ENCODE results near the gene PRIMA1. TPM values are rescaled to one million over a fixed set of nuclear protein-coding genes. Genes with fewer than 3 reads are reported as not detected.

PRIMA1 gene
- total and polyA plus RNA-seq, 2 experiments from 2014 or later, result 2.1 to 3.5 TPM

- Mint-ChIP-seq H3K36me3 (ENCODE audit: low read depth) (no peaks in the 10 kb centered on the region), H3K27ac (no peak overlapping the region), H3K4me3 (no peak overlapping the region), H3K4me1 (peaks cover 4% of the 10 kb centered on the region), H3K9me3 (peaks cover 3% of the 10 kb centered on the region; the same call in 1 of the 3 replicates), H3K27me3 (ENCODE audit: insufficient read depth, low read depth, poor library complexity) (peaks cover 7% of the 10 kb centered on the region)
- H3K27ac ChIP-seq (ENCODE audit: low read depth), result no peak overlapping the region
- peaks cover 2% of the 10 kb centered on the region; the same call in 1 of the 2 replicates for H3K9me2 ChIP-seq (ENCODE audit: insufficient read depth)
- H4K20me1 ChIP-seq (replicated peaks; ENCODE audit: insufficient read depth), result no peaks in the 10 kb centered on the region
- H3K4me1 ChIP-seq (ENCODE audit: insufficient read depth), result no peaks in the 10 kb centered on the region
- no peak for ATAC-seq
- no peak for DNase-seq (ENCODE audit: low spot score)
- TF ChIP-seq EZH2phosphoT487 (IDR thresholded peaks at IDR 0.05; ENCODE audit: unreplicated experiment) (no peak), REST (IDR thresholded peaks at IDR 0.05; ENCODE audit: unreplicated experiment) (no peak), STAT1 (IDR thresholded peaks at IDR 0.05; ENCODE audit: unreplicated experiment) (no peak), CTCF (conservative IDR thresholded peaks at IDR 0.05; ENCODE audit: low read depth in 2 of 2) (no peak), POLR2AphosphoS5 (IDR thresholded peaks at IDR 0.05; ENCODE audit: low read depth) (no peak), NANOG (IDR thresholded peaks at IDR 0.05; ENCODE audit: borderline replicate concordance) (no peak), ZNF462 (CRISPR knock-in tag; IDR thresholded peaks at IDR 0.05) (no peak), ETS1 (IDR thresholded peaks at IDR 0.05) (no peak), ZNF114 (CRISPR knock-in tag; IDR thresholded peaks at IDR 0.05) (no peak), ZNF331 (CRISPR knock-in tag; IDR thresholded peaks at IDR 0.05; ENCODE audit: low read depth) (no peak), JUNB (IDR thresholded peaks at IDR 0.05; ENCODE audit: unreplicated experiment) (no peak), CREB1 (CRISPR knock-in tag; IDR thresholded peaks at IDR 0.05; ENCODE audit: low read depth) (no peak), EZH2 (IDR thresholded peaks at IDR 0.05; ENCODE audit: low read depth, unreplicated experiment) (no peak)
- H3K4me3 ChIP-seq, result no peak overlapping the region
- H3K27me3 ChIP-seq (ENCODE audit: insufficient read depth), result no peaks in the 10 kb centered on the region
- no peaks in the 10 kb centered on the region for H3F3A ChIP-seq (replicated peaks; ENCODE audit: low read depth)
- H2AFZ ChIP-seq, result no peak overlapping the region
- H3K36me3 ChIP-seq (ENCODE audit: insufficient read depth), result no peaks in the 10 kb centered on the region
- H3K79me2 ChIP-seq (replicated peaks; ENCODE audit: insufficient read depth), result no peaks in the 10 kb centered on the region
- H3K4me2 ChIP-seq, result no peak overlapping the region
Observed at GRCh38 chr14:93834699-93835371, 46.5 kb upstream of the PRIMA1 start.

All from GM23338 (cell line).